ENCODE measurements around the gene NLGN1. TPM values are rescaled to one million over a fixed set of nuclear protein-coding genes. Genes with fewer than 3 reads are reported as not detected.

Gene NLGN1
- total and polyA plus RNA-seq, 2 experiments from 2014 or later: 5.1 to 11.2 TPM

- Histone ChIP-seq H2AFZ (no peak overlapping the region), H3K9me3 (ENCODE audit: low read depth) (no peaks in the 10 kb centered on the region), H4K20me1 (ENCODE audit: insufficient read depth, poor library complexity, severe bottlenecking) (no peaks in the 10 kb centered on the region), H3K79me2 (no peaks in the 10 kb centered on the region), H3K36me3 (replicated peaks; ENCODE audit: insufficient read depth, low read depth) (no peaks in the 10 kb centered on the region), H3K27ac (no peak overlapping the region), H3K4me2 (no peak overlapping the region), H3K27me3 (no peaks in the 10 kb centered on the region), H3K4me1 (ENCODE audit: insufficient read depth) (no peaks in the 10 kb centered on the region), H3K9me2 (replicated peaks; ENCODE audit: insufficient read depth) (no peaks in the 10 kb centered on the region), H3K4me3 (no peak overlapping the region)
- TF ChIP-seq EZH2 (IDR thresholded peaks at IDR 0.05; ENCODE audit: borderline replicate concordance) (no peak), EZH2phosphoT487 (IDR thresholded peaks at IDR 0.05; ENCODE audit: low read depth, severe bottlenecking, unreplicated experiment) (no peak)
- TF ChIP-seq, protein P1, sequence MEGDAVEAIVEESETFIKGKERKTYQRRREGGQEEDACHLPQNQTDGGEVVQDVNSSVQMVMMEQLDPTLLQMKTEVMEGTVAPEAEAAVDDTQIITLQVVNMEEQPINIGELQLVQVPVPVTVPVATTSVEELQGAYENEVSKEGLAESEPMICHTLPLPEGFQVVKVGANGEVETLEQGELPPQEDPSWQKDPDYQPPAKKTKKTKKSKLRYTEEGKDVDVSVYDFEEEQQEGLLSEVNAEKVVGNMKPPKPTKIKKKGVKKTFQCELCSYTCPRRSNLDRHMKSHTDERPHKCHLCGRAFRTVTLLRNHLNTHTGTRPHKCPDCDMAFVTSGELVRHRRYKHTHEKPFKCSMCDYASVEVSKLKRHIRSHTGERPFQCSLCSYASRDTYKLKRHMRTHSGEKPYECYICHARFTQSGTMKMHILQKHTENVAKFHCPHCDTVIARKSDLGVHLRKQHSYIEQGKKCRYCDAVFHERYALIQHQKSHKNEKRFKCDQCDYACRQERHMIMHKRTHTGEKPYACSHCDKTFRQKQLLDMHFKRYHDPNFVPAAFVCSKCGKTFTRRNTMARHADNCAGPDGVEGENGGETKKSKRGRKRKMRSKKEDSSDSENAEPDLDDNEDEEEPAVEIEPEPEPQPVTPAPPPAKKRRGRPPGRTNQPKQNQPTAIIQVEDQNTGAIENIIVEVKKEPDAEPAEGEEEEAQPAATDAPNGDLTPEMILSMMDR (IDR thresholded peaks at IDR 0.05; ENCODE audit: poor library complexity): no peak
- WGBS (ENCODE audit: low lambda C conversion rate, missing lambda C conversion rate): 97% methylated on average over 9 of the region's 9 CpGs
- no peak for DNase-seq (ENCODE audit: low spot score)
These were observed 309.1 kb downstream of the NLGN1 start for GRCh38 chr3:173706630-173707029.

DNA sequence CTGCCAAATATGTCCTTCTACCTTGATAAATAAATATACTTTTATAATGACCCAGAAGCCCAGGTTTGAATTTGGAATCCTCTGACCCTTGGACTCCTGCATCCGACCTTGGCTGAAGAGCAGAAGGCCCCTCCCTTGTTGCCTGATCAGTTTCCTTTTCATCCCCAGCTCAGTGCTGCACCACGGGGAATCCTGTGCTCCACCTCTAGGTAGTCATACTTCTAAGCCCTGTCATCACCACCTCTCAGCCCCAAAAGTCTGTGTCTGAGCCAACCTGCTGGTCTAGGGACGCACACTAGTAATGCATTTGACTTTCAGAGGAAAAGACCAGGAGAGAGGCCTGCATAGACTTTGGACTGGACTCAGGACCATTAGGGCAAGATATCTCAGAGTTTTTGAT lies 310.6 kb downstream of the NLGN1 start:
- Histone ChIP-seq H4K20me1 (ENCODE audit: insufficient read depth, poor library complexity, severe bottlenecking) (no peaks in the 10 kb centered on the region), H3K79me2 (no peaks in the 10 kb centered on the region), H3K4me3 (no peak overlapping the region), H3K27me3 (no peaks in the 10 kb centered on the region), H3K4me1 (ENCODE audit: insufficient read depth) (no peaks in the 10 kb centered on the region), H3K9me2 (replicated peaks; ENCODE audit: insufficient read depth) (no peaks in the 10 kb centered on the region), H3K36me3 (replicated peaks; ENCODE audit: insufficient read depth, low read depth) (no peaks in the 10 kb centered on the region), H3K27ac (no peak overlapping the region), H3K4me2 (no peak overlapping the region), H3K9me3 (ENCODE audit: low read depth) (no peaks in the 10 kb centered on the region), H2AFZ (no peak overlapping the region)
- TF ChIP-seq, protein P1 (IDR thresholded peaks at IDR 0.05; ENCODE audit: poor library complexity): no peak
- DNase-seq (ENCODE audit: low spot score): no peak
- 51% methylated on average over 3 of the region's 3 CpGs for WGBS (ENCODE audit: low lambda C conversion rate, missing lambda C conversion rate)

DNA sequence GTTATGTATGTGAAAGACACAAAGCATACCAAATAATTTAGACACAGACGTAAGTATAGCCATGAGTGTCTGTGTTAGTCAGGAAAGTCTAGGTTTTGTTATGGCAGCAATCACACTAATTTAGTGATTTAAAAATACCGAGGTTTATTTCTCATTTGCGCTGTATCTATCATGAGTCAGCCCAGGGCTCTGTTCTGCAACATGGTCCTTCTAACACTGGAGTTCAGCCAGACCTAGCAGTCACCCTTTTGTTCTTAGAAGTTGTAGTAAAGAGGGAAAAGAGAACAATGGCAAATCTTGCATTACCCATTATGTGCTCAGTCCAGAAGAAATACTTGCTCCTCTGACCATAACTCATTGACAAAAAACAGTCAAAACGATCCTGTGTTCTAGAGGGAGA lies 311.5 kb downstream of the NLGN1 start:
- no peak overlapping the region for H3K4me2 ChIP-seq
- no peak overlapping the region for H3K4me3 ChIP-seq
- TF ChIP-seq EZH2 (IDR thresholded peaks at IDR 0.05; ENCODE audit: borderline replicate concordance) (no peak), EZH2phosphoT487 (IDR thresholded peaks at IDR 0.05; ENCODE audit: low read depth, severe bottlenecking, unreplicated experiment) (no peak)
- no peaks in the 10 kb centered on the region for H4K20me1 ChIP-seq (ENCODE audit: insufficient read depth, poor library complexity, severe bottlenecking)
- no peak overlapping the region for H2AFZ ChIP-seq
- DNase-seq (ENCODE audit: low spot score): no peak
- no peaks in the 10 kb centered on the region for H3K36me3 ChIP-seq (replicated peaks; ENCODE audit: insufficient read depth, low read depth)
- no peaks in the 10 kb centered on the region for H3K27me3 ChIP-seq
- H3K4me1 ChIP-seq (ENCODE audit: insufficient read depth): no peaks in the 10 kb centered on the region
- no peaks in the 10 kb centered on the region for H3K79me2 ChIP-seq
- H3K27ac ChIP-seq: no peak overlapping the region
- H3K9me3 ChIP-seq (ENCODE audit: low read depth): no peaks in the 10 kb centered on the region
- no peaks in the 10 kb centered on the region for H3K9me2 ChIP-seq (replicated peaks; ENCODE audit: insufficient read depth)
- 82% methylated on average over 4 of the region's 4 CpGs for WGBS (ENCODE audit: low lambda C conversion rate, missing lambda C conversion rate)

DNA sequence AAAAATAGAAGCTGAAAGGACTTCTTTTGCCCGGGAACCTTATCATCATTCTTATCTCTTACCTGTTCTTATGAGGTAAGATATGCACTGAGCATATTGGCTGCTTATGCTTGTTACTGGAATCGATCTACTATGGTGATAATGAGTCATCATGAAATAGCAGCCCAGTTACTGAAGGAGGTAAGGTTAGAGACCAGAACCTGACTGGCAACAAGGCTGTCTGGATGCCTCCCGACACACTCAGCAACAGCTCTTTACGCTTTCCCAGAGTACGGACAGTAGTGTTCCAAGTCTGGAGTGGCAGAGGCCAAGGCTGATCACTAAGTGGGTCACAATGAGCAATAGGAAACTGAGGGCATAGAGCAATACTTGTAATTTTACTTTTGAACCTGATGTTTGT lies 314.1 kb downstream of the NLGN1 start:
- H3K9me2 ChIP-seq (replicated peaks; ENCODE audit: insufficient read depth): no peaks in the 10 kb centered on the region
- peak; percentile 46 for DNase-seq (ENCODE audit: low spot score)
- peak overlapping the region; percentile 61 for H3K4me2 ChIP-seq
- H3K27ac ChIP-seq: peak overlapping the region; percentile 49
- no peaks in the 10 kb centered on the region for H3K79me2 ChIP-seq
- H3K4me3 ChIP-seq: no peak overlapping the region
- H4K20me1 ChIP-seq (ENCODE audit: insufficient read depth, poor library complexity, severe bottlenecking): no peaks in the 10 kb centered on the region
- H2AFZ ChIP-seq: peak overlapping the region; percentile 1
- 28% methylated on average over 5 of the region's 5 CpGs for WGBS (ENCODE audit: low lambda C conversion rate, missing lambda C conversion rate)
- no peaks in the 10 kb centered on the region for H3K9me3 ChIP-seq (ENCODE audit: low read depth)
- no peaks in the 10 kb centered on the region for H3K27me3 ChIP-seq
- no peak for TF ChIP-seq EZH2phosphoT487 (IDR thresholded peaks at IDR 0.05; ENCODE audit: low read depth, severe bottlenecking, unreplicated experiment)
- TF ChIP-seq EZH2 (IDR thresholded peaks at IDR 0.05; ENCODE audit: borderline replicate concordance): no peak
- TF ChIP-seq, protein P1 (IDR thresholded peaks at IDR 0.05; ENCODE audit: poor library complexity): no peak
- no peaks in the 10 kb centered on the region for H3K36me3 ChIP-seq (replicated peaks; ENCODE audit: insufficient read depth, low read depth)
- no peaks in the 10 kb centered on the region for H3K4me1 ChIP-seq (ENCODE audit: insufficient read depth)

Measured in hepatocyte (in vitro differentiated cells).